Suppressor macrophage (primary cell): ENCODE measurements around the gene TSPAN4.
A peak's percentile ranks its signal among the peaks of the same experiment; 100 is the strongest.

ENCODE experiments used
- DNase-seq, 4 experiments: peaks; one replicate each; pipeline ENCODE4 v3.0.0-alpha.2; 2020 to 2022

TSPAN4 gene

DNA sequence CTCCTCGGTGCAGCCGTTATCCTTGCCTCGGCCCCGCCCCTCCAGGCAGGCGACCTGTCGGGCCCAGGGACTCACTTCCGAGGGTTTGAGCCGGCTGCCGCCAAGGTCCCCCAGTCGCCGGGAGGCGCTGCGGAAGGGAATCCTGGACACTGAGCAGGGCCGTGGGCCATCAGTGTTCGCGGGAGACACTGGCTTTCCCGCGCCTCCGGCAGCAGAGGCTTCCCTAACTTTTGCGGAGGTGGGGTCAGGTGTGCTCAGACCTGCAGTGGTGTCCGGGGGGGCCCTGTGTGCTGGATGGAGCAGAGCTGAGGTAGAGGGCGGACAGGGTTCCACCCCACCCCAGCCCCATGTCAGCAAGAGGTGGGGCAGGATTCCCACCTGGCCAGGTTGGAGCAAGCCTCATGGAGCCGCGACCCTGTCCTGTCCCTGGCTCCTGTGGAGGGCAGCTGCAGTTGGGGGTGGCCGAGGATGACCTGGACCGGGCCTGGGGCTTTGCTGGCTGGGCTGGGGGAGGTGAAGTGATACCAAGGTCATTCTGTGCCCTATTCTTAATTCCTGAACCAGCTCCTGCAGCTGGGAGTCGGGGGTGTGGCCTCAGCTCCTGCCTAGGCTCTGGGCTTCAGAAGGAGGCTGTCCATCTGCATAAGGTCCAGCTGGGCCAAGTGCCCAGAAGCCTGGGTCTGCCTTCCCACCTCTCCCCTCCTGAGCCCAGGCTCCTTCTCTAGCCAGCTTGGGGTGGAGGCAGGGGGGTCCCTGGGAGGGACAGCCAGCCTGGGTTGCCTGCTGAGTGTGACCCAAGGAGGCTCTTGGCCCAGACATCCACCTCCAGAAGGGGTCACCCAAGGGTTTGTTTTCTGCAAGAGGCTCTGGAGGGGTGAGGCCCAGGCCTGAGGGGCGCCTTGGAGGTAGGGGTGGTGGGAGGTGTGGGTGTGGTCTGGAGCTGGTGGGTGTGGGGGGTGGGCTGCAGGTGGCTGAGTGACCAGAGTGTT, 8.4 kb downstream of the TSPAN4 start:
- peak in 1 of 4 experiments; percentile 29 for DNase-seq

GRCh38 chr11:852762-853161, 10.1 kb downstream of the TSPAN4 start:
- no peak for DNase-seq

DNA sequence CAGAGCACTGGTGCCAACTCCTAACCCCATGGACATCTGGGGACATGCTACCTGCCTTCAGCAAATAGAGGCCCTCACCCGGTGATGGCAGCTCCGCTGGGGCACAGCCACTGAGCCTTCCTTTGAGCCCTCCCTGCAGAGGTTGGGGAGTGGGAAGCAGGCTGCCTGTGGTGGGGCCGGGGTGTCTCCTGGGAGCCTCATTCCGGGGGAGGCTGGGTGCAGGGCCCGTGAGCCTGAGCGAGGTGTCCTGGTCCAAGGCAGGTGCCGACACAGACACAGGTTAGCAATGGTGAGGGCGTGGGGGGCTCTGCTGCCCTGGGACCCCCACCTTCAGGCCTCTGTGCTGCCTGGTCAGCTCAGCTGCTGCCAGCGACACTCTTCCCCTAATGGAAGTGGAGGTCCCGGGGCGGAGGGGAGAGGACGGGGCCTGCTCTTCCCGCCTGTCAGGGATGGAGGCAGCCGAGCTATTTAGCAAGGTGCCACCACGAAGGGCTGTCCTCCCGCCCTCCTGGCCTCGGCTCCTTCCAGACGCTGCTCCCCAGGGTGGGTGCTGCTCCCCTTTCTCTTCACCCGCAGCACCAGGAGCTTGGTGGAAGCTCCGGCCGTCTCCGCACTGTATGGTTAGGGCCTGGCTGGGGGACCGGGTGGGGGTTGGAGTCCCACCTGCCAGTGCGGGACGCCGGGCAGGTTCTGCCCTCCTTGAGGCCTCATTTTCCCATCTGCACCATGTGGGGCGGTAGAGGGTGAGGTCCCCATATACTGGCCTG, 11.2 kb downstream of the TSPAN4 start:
- DNase-seq, result no peak

DNA sequence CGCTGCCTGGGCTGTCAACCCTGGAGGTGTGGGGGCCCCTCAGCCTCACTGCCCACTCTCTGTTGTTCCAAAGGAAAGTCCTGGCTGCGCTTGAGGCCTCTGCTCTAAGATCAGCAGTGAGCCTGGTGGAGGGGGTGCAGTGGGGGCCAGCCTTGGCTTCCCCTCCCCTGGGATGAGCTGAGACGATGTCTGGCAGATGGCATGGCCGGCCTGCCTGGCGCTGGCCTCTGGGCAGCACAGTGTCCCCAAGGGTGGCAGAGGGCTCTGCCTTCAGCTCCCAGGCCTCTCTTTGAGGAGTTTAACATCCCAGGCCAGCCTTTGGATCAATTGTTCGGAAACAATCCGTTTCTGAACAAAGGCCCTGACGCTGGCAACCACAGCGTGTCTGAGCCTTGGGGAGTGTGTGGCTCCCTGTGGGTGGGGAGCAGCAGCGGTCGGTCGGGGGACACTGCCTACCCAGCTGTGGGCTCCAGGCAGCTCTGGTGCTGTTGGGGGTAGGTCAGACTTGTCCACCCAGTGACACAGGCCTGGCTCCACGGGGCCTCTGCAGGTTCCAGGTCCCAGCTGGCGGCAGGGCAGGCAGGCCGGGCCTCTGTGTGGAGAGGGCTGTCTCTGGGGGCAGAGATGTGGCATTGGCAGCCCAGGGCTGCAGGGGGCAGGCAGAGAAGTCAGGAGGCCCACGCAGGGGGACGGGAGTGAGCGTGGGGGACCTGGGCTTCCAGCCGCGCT, 12.1 kb downstream of the TSPAN4 start:
- no peak for DNase-seq

DNA sequence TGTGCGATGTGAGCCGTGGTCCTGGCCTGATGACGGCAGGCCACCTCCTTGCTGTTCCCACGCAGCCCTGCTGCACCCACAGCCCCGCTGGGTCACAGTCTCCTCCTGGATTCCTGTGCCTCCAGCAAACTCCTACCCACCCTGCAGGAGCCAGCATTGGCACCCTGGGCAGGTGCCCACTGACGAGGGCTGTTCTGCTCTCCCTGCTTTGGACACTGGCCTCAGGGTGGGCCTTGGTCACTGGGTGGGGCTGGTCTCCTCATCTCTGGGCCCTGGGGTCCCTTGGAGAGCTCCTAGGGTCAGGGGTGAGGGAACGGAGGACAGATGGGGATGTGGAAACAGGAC, 12.7 kb downstream of the TSPAN4 start:
- DNase-seq, result no peak

- no peak for DNase-seq
Measured at GRCh38 chr11:855796-856195, 13.1 kb downstream of the TSPAN4 start.

DNA sequence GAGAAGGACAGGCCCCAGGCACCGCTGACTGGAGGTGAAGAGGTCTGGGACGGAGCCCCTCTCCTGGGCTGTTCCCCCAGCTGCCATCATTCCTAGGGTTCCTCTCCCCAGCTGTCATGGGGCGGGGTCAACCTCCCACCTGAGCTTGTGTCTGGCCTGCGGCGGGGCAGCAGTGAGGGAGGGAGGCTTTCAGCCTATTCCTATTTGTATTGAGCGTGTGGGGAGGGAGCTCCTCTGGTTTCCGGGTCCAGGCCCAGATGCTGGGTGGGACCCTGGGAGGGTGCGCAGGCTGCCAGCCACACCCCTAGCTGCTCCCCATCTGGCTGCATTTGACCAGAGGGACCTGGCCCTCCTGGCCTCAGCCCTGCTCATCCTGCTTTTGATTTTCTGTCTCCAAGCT, 13.7 kb downstream of the TSPAN4 start:
- no peak for DNase-seq

DNA sequence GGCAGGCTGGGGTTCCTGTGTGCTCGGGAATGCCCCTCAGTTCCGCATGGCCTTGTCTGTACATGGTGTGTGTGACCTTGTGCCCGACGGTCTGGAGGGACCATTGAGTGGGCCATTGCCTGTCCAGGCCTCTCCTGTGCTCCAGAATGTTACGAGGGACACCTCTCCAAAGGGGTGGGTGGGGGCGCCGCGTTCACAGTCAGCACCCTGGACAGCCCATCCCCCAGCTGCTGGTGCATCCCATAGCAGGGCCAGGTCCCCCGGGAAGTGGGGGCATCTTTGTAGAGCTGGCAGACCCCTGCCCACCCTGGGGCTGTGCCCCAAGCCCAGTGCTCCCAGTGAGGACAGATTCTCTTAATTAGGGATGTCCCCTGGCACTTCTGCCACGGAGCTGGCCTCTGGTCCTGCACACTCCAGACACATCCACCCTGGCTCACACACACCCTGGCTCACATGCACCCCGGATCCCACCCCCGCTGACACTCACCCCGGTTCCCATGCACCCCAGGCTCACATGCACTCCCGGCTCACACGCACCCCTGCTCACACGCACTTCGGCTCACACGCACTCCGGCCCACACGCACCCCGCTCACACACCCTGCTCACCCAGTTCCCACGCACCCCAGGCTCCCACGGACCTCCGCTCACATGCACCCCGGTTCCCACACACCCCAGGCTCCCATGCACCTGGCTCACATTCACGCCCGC, 15.6 kb downstream of the TSPAN4 start:
- DNase-seq, result no peak

DNA sequence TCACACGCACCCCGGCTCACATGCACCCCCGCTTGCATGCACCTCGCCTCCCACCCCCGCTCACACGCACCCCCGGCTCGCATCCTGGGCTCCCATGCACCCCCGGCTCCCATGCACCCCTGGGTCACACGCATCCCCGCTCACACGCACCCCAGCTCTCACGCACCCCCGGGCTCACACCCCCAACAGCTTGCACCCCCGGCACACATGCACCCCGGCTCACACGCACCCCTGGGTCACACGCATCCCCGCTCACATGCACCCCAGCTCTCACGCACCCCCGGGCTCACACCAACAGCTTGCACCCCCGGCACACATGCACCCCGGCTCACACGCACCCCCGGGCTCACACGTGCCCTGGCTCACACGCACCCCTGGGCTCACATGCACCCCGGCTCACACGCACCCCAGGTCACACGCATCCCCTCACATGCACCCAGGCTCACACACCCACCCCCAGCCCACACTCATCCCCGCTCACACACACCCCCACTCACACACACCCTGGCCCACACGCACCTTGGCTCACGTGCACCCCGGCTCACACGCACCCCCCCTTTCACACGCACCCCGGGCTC, 16.2 kb downstream of the TSPAN4 start:
- DNase-seq, result no peak

DNA sequence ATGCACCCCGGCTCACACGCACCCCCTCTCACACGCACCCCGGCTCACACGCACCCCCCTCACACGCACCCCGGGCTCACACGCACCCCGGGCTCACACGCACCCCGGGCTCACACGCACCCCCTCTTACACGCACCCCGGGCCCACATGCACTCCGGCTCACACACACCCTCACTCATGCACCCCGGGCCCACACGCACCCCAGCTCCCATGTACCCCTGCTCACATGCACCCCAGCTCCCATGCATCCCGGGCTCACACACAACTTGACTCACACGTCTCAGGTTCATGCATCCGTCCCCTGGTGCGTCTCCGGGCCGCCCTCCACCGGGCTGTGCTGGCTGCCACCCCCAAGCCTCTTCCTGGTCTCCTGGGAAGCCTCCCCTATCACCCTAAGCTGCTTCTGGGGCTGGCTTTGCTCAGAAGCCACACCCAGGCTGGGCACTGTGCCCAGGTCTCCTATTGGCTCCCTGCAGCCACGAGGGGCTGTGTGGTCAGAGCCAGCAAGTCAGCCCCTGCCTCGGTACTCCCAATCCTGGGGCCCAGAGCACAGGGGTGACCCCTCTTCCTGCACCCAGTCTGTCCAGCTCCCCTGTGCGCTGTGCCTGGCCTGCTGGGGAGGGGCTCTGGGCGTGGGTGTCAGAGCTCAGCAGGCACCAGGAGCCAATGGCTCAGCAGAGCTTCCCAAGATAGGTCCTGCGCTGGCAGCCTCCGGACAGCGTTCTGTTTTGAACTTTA, 16.9 kb downstream of the TSPAN4 start:
- DNase-seq, result peak in 1 of 4 experiments; percentile 23

DNA sequence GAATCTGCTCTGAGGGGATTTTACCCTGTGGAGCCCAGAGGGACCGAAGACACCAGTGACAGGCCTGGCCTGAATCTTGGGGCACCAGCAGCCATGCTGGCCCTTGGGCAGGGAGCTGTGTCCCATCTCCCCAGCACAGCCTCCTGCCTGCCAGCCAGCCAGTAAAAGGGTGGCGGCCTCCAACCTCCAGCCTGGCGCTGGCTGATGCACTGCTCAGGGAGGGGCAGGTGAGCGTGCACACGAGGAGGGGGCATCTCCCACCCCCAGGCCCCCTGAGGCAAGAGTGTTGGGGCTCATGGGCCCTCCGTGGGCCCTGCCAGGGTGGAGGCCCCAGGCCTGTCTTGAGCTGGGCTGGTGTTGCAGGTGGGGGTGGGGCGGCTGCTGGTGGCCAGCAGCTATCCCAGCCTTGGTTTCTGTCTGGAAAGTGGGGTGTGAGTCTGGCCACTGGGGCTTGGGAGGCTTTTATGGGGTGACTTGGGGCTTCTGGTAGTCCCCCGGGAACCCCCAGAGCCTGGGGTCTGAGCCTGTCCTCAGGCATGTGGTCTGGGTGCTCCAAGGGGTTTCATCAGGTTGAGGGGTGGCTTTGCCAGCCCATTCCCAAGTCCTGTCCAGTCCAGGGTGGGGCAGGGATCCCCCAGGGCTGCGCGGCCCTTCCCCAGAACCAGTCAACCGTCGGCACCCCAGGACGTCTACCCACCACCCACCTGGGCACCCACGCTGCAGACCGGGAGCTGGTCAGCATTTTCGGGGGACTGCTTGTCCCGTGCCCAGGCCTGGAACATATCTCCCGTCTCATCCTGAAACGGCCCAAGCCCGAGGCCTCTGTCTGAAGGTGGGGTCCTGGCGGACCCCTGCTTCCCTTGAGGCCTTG, 17.8 kb downstream of the TSPAN4 start:
- DNase-seq, result no peak

DNA sequence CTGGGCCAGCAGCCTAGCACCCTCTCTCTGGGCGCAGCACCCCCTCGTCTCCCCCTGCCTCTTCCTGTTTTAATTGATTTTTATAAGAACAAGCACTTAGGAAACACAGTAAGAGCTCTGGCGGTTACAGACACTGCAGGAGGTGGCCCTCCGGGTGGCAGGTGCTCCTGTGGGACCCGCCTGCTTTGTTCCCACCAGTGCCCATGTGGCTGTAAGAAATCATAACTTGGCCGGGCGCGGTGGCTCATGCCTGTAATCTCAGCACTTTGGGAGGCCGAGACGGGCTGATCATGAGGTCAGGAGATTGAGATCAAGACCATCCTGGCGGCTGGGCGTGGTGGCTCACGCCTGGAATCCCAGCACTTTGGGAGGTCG, 18.4 kb downstream of the TSPAN4 start:
- no peak for DNase-seq

- no peak for DNase-seq
Measured at GRCh38 chr11:862081-862661, 19.5 kb downstream of the TSPAN4 start.

- no peak for DNase-seq
Measured at GRCh38 chr11:862696-863022, 20.0 kb downstream of the TSPAN4 start.

DNA sequence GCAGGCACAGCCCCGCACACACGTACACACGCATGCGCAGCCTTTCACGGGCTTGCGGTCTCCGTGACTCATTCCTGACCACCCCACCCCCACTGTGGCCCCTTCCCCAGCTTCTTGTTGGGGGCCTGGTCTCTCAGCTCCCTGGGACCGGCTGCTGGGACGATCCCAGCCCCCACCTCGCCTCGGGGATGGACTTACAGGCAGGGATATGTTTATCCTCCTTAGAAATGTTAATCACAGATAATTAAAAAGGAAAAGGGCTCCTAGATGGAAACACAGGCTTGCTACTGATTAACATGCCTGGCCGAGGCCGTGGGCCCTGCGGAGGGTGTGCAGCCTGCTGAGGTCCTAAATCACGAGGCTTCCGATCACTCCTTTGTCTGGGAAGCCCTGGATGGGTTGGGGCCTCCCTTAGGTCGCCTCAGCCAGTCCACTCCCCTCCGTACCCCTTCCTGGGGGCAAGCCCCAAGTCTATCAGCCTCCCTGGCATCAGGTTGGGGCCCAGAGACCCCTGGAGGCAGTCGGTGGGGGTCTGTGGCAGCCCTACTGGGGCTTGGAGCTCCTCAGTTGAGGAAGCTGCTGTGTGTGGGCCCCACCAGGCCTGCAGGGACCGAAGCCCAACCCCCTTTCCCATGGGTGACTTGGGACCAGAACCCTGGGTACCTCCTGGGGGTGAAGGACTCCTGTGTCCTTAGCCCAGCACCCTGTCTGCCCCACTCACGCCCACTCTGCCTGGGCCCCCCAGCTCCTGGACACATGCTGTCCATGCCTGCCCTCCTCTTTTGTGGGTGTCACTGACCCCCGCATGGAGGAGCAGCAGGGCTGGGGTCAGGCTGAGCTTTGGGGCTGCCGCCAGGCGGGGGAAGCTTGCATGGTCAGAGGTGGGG, 20.6 kb downstream of the TSPAN4 start:
- DNase-seq, result no peak

GRCh38 chr11:863910-864827, 21.5 kb downstream of the TSPAN4 start:
- DNase-seq, result no peak

DNA sequence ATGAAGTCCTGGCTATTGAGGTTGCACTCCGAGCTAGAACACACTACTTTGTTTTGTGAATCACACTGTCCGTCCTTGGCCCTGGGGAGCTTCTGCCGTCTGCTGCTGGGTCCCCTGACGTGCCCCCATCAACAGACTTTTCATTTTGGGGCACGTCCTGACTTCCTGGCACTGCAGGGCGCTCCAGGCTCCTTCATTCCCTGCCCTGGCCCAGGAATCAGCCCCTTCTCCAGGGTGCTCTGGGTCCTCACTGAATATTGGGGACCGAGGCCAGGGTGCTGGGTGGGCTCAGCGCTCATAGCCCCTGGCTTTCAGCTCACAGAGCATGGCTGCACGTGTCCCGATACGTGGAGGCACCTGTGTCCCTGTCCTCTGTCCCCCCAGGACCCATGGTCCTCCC, 22.2 kb downstream of the TSPAN4 start:
- no peak for DNase-seq
